ENCODE data around the gene GALK1. TPM values are rescaled to one million over a fixed set of nuclear protein-coding genes. Genes with fewer than 3 reads are reported as not detected.

Gene GALK1
- total and polyA plus RNA-seq, 9 of the 15 experiments (the other 6 are each of a cell fraction or from before 2014, with no cell fraction given): 0.45 to 51.6 (median 17.4) TPM

GRCh38 chr17:75767881-75768280, 2.9 kb upstream of the GALK1 start:
- intact Hi-C loops (cut with micrococcal nuclease): no loop called here

More at GRCh38 chr17:75767881-75768280, 2.9 kb upstream of the GALK1 start:
- H3K4me1 ChIP-seq (replicated peaks in 1 of 2; ENCODE audit: control insufficient read depth in 2 of 2, insufficient read depth in 2 of 2, low read length in 2 of 2): peaks cover 12 to 32% of the 10 kb centered on the region in 2 experiments
- H2AFZ ChIP-seq (ENCODE audit: low read depth, low read length): no peak overlapping the region
- ATAC-seq: no peak
- FAIRE-seq: no peak
- ChIA-PET POLR2A (interaction anchor here (5.0 kb wide), 1 partner anchor 10 kb away, joined by 49 read pairs; a partner anchor contains a TSS), CTCF (ENCODE audit: low intra/inter-chr PET ratio) (no interaction called here)
- in situ Hi-C loops (cut with MboI): no loop called here
- WGBS (ENCODE audit: insufficient coverage, low coverage, missing lambda C conversion rate): 69% methylated on average over 8 of the region's 8 CpGs
- no peak overlapping the region for H3K9ac ChIP-seq (ENCODE audit: insufficient read depth in 1 of 2, low read depth in 2 of 2, low read length in 2 of 2)
- no peak overlapping the region for H3K27ac ChIP-seq (ENCODE audit: extremely low read depth, low read depth, low read length)
- no TSS peak for BruUV-seq (replicated peaks)
- no peaks in the 10 kb centered on the region for H3K9me3 ChIP-seq (replicated peaks; ENCODE audit: control insufficient read depth, insufficient read depth, low read depth, low read length)
- no peaks in the 10 kb centered on the region for H3K36me3 ChIP-seq (ENCODE audit: control insufficient read depth, insufficient read depth, low read length)
- no peak for DNase-seq (ENCODE audit: extremely low read depth in 1 of 4, low spot score in 3 of 4)
- H3K79me2 ChIP-seq (ENCODE audit: control insufficient read depth, insufficient read depth, low read length): no peaks in the 10 kb centered on the region
- H4K20me1 ChIP-seq (replicated peaks; ENCODE audit: control insufficient read depth, insufficient read depth, low read length): no peaks in the 10 kb centered on the region
- H3K27me3 ChIP-seq (ENCODE audit: control insufficient read depth in 2 of 2, insufficient read depth in 2 of 2, low read length in 2 of 2): no peaks in the 10 kb centered on the region
- H3K4me2 ChIP-seq (ENCODE audit: insufficient read depth, low read length): no peak overlapping the region
- TF ChIP-seq BRCA1 (IDR thresholded peaks at IDR 0.05) (no peak), BRCA1 (CRISPR knock-in tag; IDR thresholded peaks at IDR 0.05) (no peak), HMBOX1 (IDR thresholded peaks at IDR 0.05) (no peak), IRF2 (CRISPR knock-in tag; IDR thresholded peaks at IDR 0.05) (no peak), CSDE1 (IDR thresholded peaks at IDR 0.05) (no peak), SIRT6 (IDR thresholded peaks at IDR 0.05; ENCODE audit: low read depth, low read length) (no peak), TSC22D4 (tag; IDR thresholded peaks at IDR 0.05) (no peak), IFI16 (CRISPR knock-in tag; IDR thresholded peaks at IDR 0.05) (no peak), ZBTB17 (CRISPR knock-in tag; IDR thresholded peaks at IDR 0.05) (no peak), CEBPZ (IDR thresholded peaks at IDR 0.05; ENCODE audit: borderline replicate concordance, low read depth, low read length) (no peak), ARHGAP35 (IDR thresholded peaks at IDR 0.05; ENCODE audit: partially characterized antibody) (no peak), ZNF41 (CRISPR knock-in tag; conservative IDR thresholded peaks at IDR 0.05) (no peak), TCF7L2 (IDR thresholded peaks at IDR 0.05; ENCODE audit: low read depth, low read length) (no peak), NR1H2 (CRISPR knock-in tag; IDR thresholded peaks at IDR 0.05) (no peak), MCM5 (IDR thresholded peaks at IDR 0.05; ENCODE audit: low read depth) (no peak)
- TF ChIP-seq, protein P1, sequence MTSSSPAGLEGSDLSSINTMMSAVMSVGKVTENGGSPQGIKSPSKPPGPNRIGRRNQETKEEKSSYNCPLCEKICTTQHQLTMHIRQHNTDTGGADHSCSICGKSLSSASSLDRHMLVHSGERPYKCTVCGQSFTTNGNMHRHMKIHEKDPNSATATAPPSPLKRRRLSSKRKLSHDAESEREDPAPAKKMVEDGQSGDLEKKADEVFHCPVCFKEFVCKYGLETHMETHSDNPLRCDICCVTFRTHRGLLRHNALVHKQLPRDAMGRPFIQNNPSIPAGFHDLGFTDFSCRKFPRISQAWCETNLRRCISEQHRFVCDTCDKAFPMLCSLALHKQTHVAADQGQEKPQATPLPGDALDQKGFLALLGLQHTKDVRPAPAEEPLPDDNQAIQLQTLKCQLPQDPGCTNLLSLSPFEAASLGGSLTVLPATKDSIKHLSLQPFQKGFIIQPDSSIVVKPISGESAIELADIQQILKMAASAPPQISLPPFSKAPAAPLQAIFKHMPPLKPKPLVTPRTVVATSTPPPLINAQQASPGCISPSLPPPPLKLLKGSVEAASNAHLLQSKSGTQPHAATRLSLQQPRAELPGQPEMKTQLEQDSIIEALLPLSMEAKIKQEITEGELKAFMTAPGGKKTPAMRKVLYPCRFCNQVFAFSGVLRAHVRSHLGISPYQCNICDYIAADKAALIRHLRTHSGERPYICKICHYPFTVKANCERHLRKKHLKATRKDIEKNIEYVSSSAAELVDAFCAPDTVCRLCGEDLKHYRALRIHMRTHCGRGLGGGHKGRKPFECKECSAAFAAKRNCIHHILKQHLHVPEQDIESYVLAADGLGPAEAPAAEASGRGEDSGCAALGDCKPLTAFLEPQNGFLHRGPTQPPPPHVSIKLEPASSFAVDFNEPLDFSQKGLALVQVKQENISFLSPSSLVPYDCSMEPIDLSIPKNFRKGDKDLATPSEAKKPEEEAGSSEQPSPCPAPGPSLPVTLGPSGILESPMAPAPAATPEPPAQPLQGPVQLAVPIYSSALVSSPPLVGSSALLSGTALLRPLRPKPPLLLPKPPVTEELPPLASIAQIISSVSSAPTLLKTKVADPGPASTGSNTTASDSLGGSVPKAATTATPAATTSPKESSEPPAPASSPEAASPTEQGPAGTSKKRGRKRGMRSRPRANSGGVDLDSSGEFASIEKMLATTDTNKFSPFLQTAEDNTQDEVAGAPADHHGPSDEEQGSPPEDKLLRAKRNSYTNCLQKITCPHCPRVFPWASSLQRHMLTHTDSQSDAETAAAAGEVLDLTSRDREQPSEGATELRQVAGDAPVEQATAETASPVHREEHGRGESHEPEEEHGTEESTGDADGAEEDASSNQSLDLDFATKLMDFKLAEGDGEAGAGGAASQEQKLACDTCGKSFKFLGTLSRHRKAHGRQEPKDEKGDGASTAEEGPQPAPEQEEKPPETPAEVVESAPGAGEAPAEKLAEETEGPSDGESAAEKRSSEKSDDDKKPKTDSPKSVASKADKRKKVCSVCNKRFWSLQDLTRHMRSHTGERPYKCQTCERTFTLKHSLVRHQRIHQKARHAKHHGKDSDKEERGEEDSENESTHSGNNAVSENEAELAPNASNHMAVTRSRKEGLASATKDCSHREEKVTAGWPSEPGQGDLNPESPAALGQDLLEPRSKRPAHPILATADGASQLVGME (CRISPR knock-in tag; IDR thresholded peaks at IDR 0.05): no peak
- H3K4me3 ChIP-seq: no peak overlapping the region
- H3K9me1 ChIP-seq (ENCODE audit: control insufficient read depth, insufficient read depth, low read length): peaks cover 4% of the 10 kb centered on the region

Measured in K562 (cell line).